ENCODE results near the gene AMOTL1. TPM values are rescaled to one million over a fixed set of nuclear protein-coding genes. Genes with fewer than 3 reads are reported as not detected.

The AMOTL1 gene
- polyA plus RNA-seq, 1 donor (not counting 4 experiments of a cell fraction or from before 2014, with no cell fraction given): 86.5 TPM

- Histone ChIP-seq H3K9me3 (ENCODE audit: control insufficient read depth, low read depth, low read length) (no peaks in the 10 kb centered on the region), H3K4me3 (ENCODE audit: control insufficient read depth in 2 of 3, extremely low read depth in 1 of 3, insufficient read depth in 2 of 3, low read depth in 1 of 3, low read length in 3 of 3) (no peak overlapping the region), H3K36me3 (ENCODE audit: control insufficient read depth in 2 of 2, extremely low read depth in 1 of 2, insufficient read depth in 2 of 2, low read length in 2 of 2) (peaks cover 9 to 36% of the 10 kb centered on the region in 2 experiments), H4K20me1 (ENCODE audit: control insufficient read depth, extremely low read depth, insufficient read depth, low read length) (peaks cover 59% of the 10 kb centered on the region), H3K27me3 (ENCODE audit: control insufficient read depth, extremely low read depth, insufficient read depth, low read length) (no peaks in the 10 kb centered on the region), H3K9me1 (ENCODE audit: control insufficient read depth, extremely low read depth, insufficient read depth, low read length) (peaks cover 3% of the 10 kb centered on the region), H3K27ac (ENCODE audit: control insufficient read depth, insufficient read depth, low read length) (peak overlapping the region; percentile 12), H3K79me2 (ENCODE audit: control insufficient read depth, insufficient read depth, low read length) (peaks cover 100% of the 10 kb centered on the region), H3K9ac (ENCODE audit: control insufficient read depth, extremely low read depth, insufficient read depth, low read length) (peak overlapping the region; percentile 5), H3K4me2 (ENCODE audit: control insufficient read depth, extremely low read depth, insufficient read depth, low read depth, low read length) (no peak overlapping the region), H2AFZ (ENCODE audit: control insufficient read depth, low read length) (no peak overlapping the region), H3K4me1 (ENCODE audit: control insufficient read depth, extremely low read depth, insufficient read depth, low read length) (peaks cover 36% of the 10 kb centered on the region)
- FAIRE-seq: no peak
- DNase-seq (ENCODE audit: low read depth, low spot score): no peak
- TF ChIP-seq CTCF (optimal IDR thresholded peaks at IDR 0.05 in 1 of 3, IDR thresholded peaks at IDR 0.05 in 1 of 3, conservative IDR thresholded peaks at IDR 0.05 in 1 of 3; ENCODE audit: extremely low read depth in 1 of 3, insufficient read depth in 2 of 3, low read length in 3 of 3): no peak
- TF ChIP-seq EZH2 (IDR thresholded peaks at IDR 0.05; ENCODE audit: low read length): no peak
- dilution Hi-C loops (cut with MboI; ENCODE audit: extremely low pct_ligation_motif_present, low sequenced_read_pairs): no loop called here
Observed at GRCh38 chr11:94794287-94795168, 26.4 kb downstream of the AMOTL1 start.

- H3K4me3 ChIP-seq (ENCODE audit: control insufficient read depth in 2 of 3, extremely low read depth in 1 of 3, insufficient read depth in 2 of 3, low read depth in 1 of 3, low read length in 3 of 3): no peak overlapping the region
- no peak for FAIRE-seq
- peaks cover 100% of the 10 kb centered on the region for H3K79me2 ChIP-seq (ENCODE audit: control insufficient read depth, insufficient read depth, low read length)
- no peak overlapping the region for H3K9ac ChIP-seq (ENCODE audit: control insufficient read depth, extremely low read depth, insufficient read depth, low read length)
- H3K9me1 ChIP-seq (ENCODE audit: control insufficient read depth, extremely low read depth, insufficient read depth, low read length): peaks cover 2% of the 10 kb centered on the region
- peaks cover 18 to 36% of the 10 kb centered on the region in 2 experiments for H3K36me3 ChIP-seq (ENCODE audit: control insufficient read depth in 2 of 2, extremely low read depth in 1 of 2, insufficient read depth in 2 of 2, low read length in 2 of 2)
- dilution Hi-C loops (cut with MboI; ENCODE audit: extremely low pct_ligation_motif_present, low sequenced_read_pairs): no loop called here
- H3K4me2 ChIP-seq (ENCODE audit: control insufficient read depth, extremely low read depth, insufficient read depth, low read depth, low read length): no peak overlapping the region
- H3K9me3 ChIP-seq (ENCODE audit: control insufficient read depth, low read depth, low read length): no peaks in the 10 kb centered on the region
- H2AFZ ChIP-seq (ENCODE audit: control insufficient read depth, low read length): no peak overlapping the region
- no peaks in the 10 kb centered on the region for H3K27me3 ChIP-seq (ENCODE audit: control insufficient read depth, extremely low read depth, insufficient read depth, low read length)
- peaks cover 26% of the 10 kb centered on the region for H3K4me1 ChIP-seq (ENCODE audit: control insufficient read depth, extremely low read depth, insufficient read depth, low read length)
- peaks cover 48% of the 10 kb centered on the region for H4K20me1 ChIP-seq (ENCODE audit: control insufficient read depth, extremely low read depth, insufficient read depth, low read length)
- no peak overlapping the region for H3K27ac ChIP-seq (ENCODE audit: control insufficient read depth, insufficient read depth, low read length)
- no peak for DNase-seq (ENCODE audit: low read depth, low spot score)
- TF ChIP-seq EZH2 (IDR thresholded peaks at IDR 0.05; ENCODE audit: low read length) (no peak), CTCF (optimal IDR thresholded peaks at IDR 0.05 in 1 of 3, IDR thresholded peaks at IDR 0.05 in 1 of 3, conservative IDR thresholded peaks at IDR 0.05 in 1 of 3; ENCODE audit: extremely low read depth in 1 of 3, insufficient read depth in 2 of 3, low read length in 3 of 3) (no peak)
Observed at GRCh38 chr11:94795476-94796189, 27.5 kb downstream of the AMOTL1 start.

Measured in keratinocyte (primary cell).